ENCODE results near the gene SNRNP70.
"Not testable (repeated sequence)": the region's sequence is repeated elsewhere in the genome, so short reads cannot be mapped to it uniquely, and the experiment has no call there.

The SNRNP70 gene

GRCh38 chr19:49071860-49072547, 13.2 kb upstream of the SNRNP70 start:
- DNase-seq (ENCODE audit: low spot score in 2 of 2), result peak in 1 of 2 experiments; percentile 56
- peaks cover 20% of the 10 kb centered on the region for H3K27me3 ChIP-seq (ENCODE audit: low read depth)
- no peaks in the 10 kb centered on the region; the same call in 1 of the 2 replicates for H3K4me1 ChIP-seq
- in situ Hi-C loops (cut with MboI; ENCODE audit: low sequenced_read_pairs), result no loop called here
- no peak overlapping the region for H3K4me3 ChIP-seq
- H3K9me3 ChIP-seq, result no peaks in the 10 kb centered on the region
- no peaks in the 10 kb centered on the region for H3K36me3 ChIP-seq (replicated peaks)

GRCh38 chr19:49073514-49074378, 11.5 kb upstream of the SNRNP70 start:
- peak; percentile 42 to 73 for DNase-seq (ENCODE audit: low spot score in 2 of 2)
- Histone ChIP-seq H3K36me3 (replicated peaks) (no peaks in the 10 kb centered on the region), H3K9me3 (no peaks in the 10 kb centered on the region), H3K4me1 (no peaks in the 10 kb centered on the region; the same call in 1 of the 2 replicates), H3K4me3 (no peak overlapping the region), H3K27me3 (ENCODE audit: low read depth) (peaks cover 20% of the 10 kb centered on the region)
- in situ Hi-C loops (cut with MboI; ENCODE audit: low sequenced_read_pairs), result no loop called here

- H3K4me1 ChIP-seq; H3K36me3 ChIP-seq (replicated peaks); H3K9me3 ChIP-seq; in situ Hi-C loops (cut with MboI; ENCODE audit: low sequenced_read_pairs); H3K4me3 ChIP-seq: not testable (repeated sequence)
- DNase-seq (ENCODE audit: low spot score in 2 of 2), result peak in 1 of 2 experiments; percentile 76
- H3K27me3 ChIP-seq (ENCODE audit: low read depth), result peaks cover 18% of the 10 kb centered on the region
Measured at GRCh38 chr19:49074869-49075268, 10.4 kb upstream of the SNRNP70 start.

GRCh38 chr19:49080392-49080791, 4.9 kb upstream of the SNRNP70 start:
- H3K4me3 ChIP-seq, result no peak overlapping the region
- H3K27me3 ChIP-seq (ENCODE audit: low read depth), result no peaks in the 10 kb centered on the region
- peaks cover under 1% of the 10 kb centered on the region; the same call in 1 of the 2 replicates for H3K36me3 ChIP-seq (replicated peaks)
- H3K4me1 ChIP-seq, result peaks cover 7% of the 10 kb centered on the region; the same call in 1 of the 2 replicates
- in situ Hi-C loops (cut with MboI; ENCODE audit: low sequenced_read_pairs), result no loop called here
- no peaks in the 10 kb centered on the region; the same call in 1 of the 2 replicates for H3K9me3 ChIP-seq
- no peak for DNase-seq (ENCODE audit: low spot score in 2 of 2)

- no peak for DNase-seq (ENCODE audit: low spot score in 2 of 2)
- peaks cover 9% of the 10 kb centered on the region for H3K36me3 ChIP-seq (replicated peaks)
- in situ Hi-C loops (cut with MboI; ENCODE audit: low sequenced_read_pairs), result no loop called here
- no peaks in the 10 kb centered on the region; the same call in 1 of the 2 replicates for H3K9me3 ChIP-seq
- H3K4me1 ChIP-seq, result peaks cover 7% of the 10 kb centered on the region; the same call in 1 of the 2 replicates
- H3K4me3 ChIP-seq, result no peak overlapping the region
- H3K27me3 ChIP-seq (ENCODE audit: low read depth), result no peaks in the 10 kb centered on the region
Measured at GRCh38 chr19:49081273-49081672, 4.0 kb upstream of the SNRNP70 start.

GRCh38 chr19:49084206-49085019, 838 bp upstream of the SNRNP70 start:
- DNase-seq (ENCODE audit: low spot score in 2 of 2), result no peak
- in situ Hi-C loops (cut with MboI; ENCODE audit: low sequenced_read_pairs), result no loop called here
- Histone ChIP-seq H3K27me3 (ENCODE audit: low read depth) (no peaks in the 10 kb centered on the region), H3K4me1 (peaks cover 10% of the 10 kb centered on the region), H3K9me3 (no peaks in the 10 kb centered on the region; the same call in 1 of the 2 replicates), H3K36me3 (replicated peaks) (peaks cover 36% of the 10 kb centered on the region), H3K4me3 (peak overlapping the region; percentile 95)

GRCh38 chr19:49085868-49086232, 599 bp downstream of the SNRNP70 start:
- Histone ChIP-seq H3K27me3 (ENCODE audit: low read depth) (no peaks in the 10 kb centered on the region), H3K9me3 (no peaks in the 10 kb centered on the region; the same call in 1 of the 2 replicates), H3K36me3 (replicated peaks) (peaks cover 50% of the 10 kb centered on the region), H3K4me3 (peak overlapping the region; percentile 95), H3K4me1 (peaks cover 10% of the 10 kb centered on the region)
- in situ Hi-C loops (cut with MboI; ENCODE audit: low sequenced_read_pairs), result no loop called here
- no peak for DNase-seq (ENCODE audit: low spot score in 2 of 2)

- in situ Hi-C loops (cut with MboI; ENCODE audit: low sequenced_read_pairs), result no loop called here
- DNase-seq (ENCODE audit: low spot score in 2 of 2), result no peak
- H3K4me1 ChIP-seq, result peaks cover 10% of the 10 kb centered on the region
- H3K36me3 ChIP-seq (replicated peaks), result peaks cover 55% of the 10 kb centered on the region
- H3K9me3 ChIP-seq, result no peaks in the 10 kb centered on the region; the same call in 1 of the 2 replicates
- H3K4me3 ChIP-seq, result peak overlapping the region; percentile 95
- H3K27me3 ChIP-seq (ENCODE audit: low read depth), result no peaks in the 10 kb centered on the region
Measured at GRCh38 chr19:49086296-49086695, 1.0 kb downstream of the SNRNP70 start.

GRCh38 chr19:49091391-49092038, 6.3 kb downstream of the SNRNP70 start:
- H3K4me1 ChIP-seq, result peaks cover 3% of the 10 kb centered on the region; the same call in 1 of the 2 replicates
- in situ Hi-C loops (cut with MboI; ENCODE audit: low sequenced_read_pairs), result no loop called here
- no peak overlapping the region for H3K4me3 ChIP-seq
- DNase-seq (ENCODE audit: low spot score in 2 of 2), result no peak
- H3K27me3 ChIP-seq (ENCODE audit: low read depth), result no peaks in the 10 kb centered on the region
- H3K9me3 ChIP-seq, result no peaks in the 10 kb centered on the region
- peaks cover 92% of the 10 kb centered on the region for H3K36me3 ChIP-seq (replicated peaks)

GRCh38 chr19:49092686-49093085, 7.4 kb downstream of the SNRNP70 start:
- Histone ChIP-seq H3K4me3 (no peak overlapping the region), H3K27me3 (ENCODE audit: low read depth) (no peaks in the 10 kb centered on the region), H3K9me3 (no peaks in the 10 kb centered on the region), H3K36me3 (replicated peaks) (peaks cover 93% of the 10 kb centered on the region), H3K4me1 (no peaks in the 10 kb centered on the region)
- in situ Hi-C loops (cut with MboI; ENCODE audit: low sequenced_read_pairs), result no loop called here
- no peak for DNase-seq (ENCODE audit: low spot score in 2 of 2)

GRCh38 chr19:49094505-49095482, 9.5 kb downstream of the SNRNP70 start:
- Histone ChIP-seq H3K36me3 (replicated peaks) (peaks cover 96% of the 10 kb centered on the region), H3K9me3 (no peaks in the 10 kb centered on the region), H3K4me3 (no peak overlapping the region), H3K27me3 (ENCODE audit: low read depth) (no peaks in the 10 kb centered on the region), H3K4me1 (no peaks in the 10 kb centered on the region)
- in situ Hi-C loops (cut with MboI; ENCODE audit: low sequenced_read_pairs), result loop anchor here (5.0 kb wide), 1 partner anchor 113 kb away; no protein-coding TSS in a partner anchor
- DNase-seq (ENCODE audit: low spot score in 2 of 2), result no peak

All from HAP-1 (cell line).